NCI-H2196 treated with DMSO at 0.1 percent for 48 hours (cell line): ENCODE results near the gene GLRA2.

Experiments used
- DNase-seq: peaks from one replicate; lab custom pipeline; 2025; ENCODE audit not compliant: unreplicated experiment; lab: John Stamatoyannopoulos, UW

Gene GLRA2

DNA sequence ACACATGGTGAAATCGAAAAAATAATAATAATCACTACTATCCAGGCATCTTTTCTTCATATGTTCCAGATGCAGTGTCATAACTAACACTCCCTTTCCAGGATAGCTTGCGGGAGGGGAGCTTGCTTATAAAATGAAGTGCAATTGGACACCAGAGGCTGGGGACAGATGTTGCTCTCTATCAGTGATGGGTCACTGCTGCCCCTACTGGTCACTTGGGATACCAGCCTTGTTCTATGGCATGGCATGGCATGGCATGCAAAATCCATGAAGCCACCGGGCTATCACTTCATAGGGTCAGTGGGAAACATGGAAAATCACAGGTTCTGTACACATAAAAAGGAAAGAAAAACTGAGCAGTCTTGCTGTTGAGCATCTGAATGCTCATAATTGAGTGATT lies 168.1 kb downstream of the GLRA2 start:
- DNase-seq: no peak

- DNase-seq: no peak
These were observed 169.5 kb downstream of the GLRA2 start for GRCh38 chrX:14698790-14699189.

DNA sequence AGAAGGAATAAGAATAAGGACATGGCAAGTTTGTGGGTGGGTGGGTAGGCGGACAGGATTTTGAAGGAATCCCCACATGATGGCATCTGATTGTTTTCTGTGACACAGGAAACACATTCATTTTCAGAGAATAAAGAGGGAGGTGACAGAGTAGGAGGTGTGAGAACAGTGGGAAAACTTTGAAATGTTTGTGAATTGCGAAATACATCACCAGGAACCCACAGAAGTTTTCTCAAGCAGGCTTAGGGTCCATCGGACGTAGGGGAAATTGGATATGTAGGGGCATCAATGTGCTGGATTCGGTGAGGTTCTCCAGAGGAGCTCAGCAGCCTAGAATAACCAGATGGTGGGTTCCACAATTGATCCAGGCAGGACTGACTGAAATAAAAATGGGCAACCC lies 171.6 kb downstream of the GLRA2 start:
- DNase-seq: no peak

- no peak for DNase-seq
These were observed 172.8 kb downstream of the GLRA2 start for GRCh38 chrX:14702145-14702544.

DNA sequence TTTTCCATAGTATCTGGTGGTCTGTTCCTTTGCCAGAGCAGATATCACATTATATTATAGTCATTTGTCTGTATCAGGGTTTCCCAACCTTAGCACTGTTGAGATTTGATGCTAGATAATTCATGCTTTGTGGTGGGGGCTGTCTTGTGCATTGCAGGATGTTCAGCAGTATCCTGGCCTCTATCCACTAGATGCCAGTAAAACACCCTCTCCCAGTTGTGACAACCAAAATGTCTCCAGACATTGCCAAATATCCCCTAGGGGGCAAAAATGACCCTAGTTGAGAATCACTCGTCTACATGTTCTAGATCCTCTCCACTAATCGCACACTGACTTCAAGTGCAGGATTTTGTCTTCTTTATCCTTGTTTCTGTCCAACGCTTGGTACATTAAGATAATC lies 182.8 kb downstream of the GLRA2 start:
- DNase-seq: no peak

DNA sequence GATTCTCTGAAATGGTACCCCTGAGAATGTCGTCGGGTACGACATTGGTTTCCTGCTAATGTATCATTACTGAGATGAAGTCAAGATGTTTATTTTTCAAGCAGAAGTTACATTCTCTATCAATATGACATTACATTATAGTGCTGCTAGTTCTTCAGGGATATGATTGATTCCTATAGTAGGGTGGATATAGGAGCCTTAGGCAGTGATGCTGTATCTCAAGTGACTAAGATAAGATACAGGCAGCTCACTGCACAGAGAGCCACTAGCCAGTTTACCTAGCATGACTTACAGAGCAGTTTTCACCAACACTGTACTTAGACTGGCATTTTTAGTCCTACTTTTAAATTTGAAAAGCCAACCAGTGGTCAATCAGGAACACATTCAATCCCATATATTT lies 188.6 kb downstream of the GLRA2 start:
- no peak for DNase-seq

- DNase-seq: no peak
These were observed 189.1 kb downstream of the GLRA2 start for GRCh38 chrX:14718403-14718802.

GRCh38 chrX:14729058-14729457 lies 199.7 kb downstream of the GLRA2 start:
- DNase-seq: no peak

GRCh38 chrX:14738643-14739042 lies 209.3 kb downstream of the GLRA2 start:
- no peak for DNase-seq

GRCh38 chrX:14753441-14753840 lies 224.1 kb downstream of the GLRA2 start:
- no peak for DNase-seq

DNA sequence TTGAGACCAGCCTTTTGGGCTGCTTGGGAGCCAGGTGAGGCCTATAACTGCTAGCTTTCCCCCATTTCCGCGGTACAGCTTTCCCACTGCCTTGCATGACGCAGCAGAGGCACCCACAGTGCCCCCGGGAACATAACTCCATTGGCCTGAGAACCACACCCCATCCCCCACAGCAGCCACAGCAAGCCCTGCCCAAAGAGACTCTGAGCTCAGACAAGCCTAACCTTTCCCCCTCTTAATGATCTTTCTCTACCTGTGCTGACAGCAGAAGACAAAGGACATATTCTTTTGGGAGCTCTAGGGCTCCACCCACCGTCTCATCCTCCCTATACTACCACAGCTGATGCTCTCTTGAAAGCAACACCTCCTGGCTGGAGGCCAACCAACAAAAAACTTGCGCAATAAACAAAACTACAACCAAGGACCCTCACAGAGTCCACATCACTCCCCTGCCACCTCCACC lies 228.7 kb downstream of the GLRA2 start:
- DNase-seq: no peak

DNA sequence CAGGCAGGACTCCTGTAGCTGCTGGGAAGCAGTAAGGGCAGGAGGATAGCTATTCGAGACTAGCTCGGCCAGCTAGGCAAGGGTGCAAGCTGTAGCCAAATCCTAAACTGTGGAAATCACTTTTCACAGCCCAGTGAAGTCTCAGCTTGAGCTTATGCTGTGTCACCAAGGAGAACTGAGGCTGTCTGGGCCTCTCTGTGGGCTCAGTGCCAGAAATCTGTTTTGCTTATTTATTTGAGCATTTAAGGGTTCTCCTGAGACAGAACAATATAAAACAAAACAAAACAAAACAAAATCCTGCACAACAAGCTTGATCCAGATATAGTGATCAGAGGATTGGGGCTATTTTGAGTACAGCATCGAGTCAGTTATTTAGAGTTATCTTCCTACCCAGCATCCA lies 246.1 kb downstream of the GLRA2 start:
- no peak for DNase-seq

DNA sequence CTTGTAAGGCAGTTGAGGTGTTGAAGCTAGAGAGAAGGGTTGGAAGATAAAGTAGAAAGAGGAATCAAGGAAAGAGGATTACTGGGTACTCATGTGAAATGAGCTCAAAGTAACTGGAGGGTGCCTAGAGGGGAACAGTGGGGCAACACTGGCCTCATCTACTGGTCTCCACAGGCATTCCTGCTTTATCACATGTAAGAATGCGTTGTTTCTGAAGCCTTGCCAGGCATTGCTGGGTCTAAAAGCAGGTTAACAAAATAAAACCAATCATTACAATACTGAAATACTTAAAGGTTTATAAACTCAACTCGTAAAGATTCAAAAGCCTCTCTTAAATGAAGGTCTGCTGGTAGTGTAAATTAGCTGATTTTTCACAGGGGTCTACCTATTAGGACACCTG lies 247.6 kb downstream of the GLRA2 start:
- DNase-seq: no peak

DNA sequence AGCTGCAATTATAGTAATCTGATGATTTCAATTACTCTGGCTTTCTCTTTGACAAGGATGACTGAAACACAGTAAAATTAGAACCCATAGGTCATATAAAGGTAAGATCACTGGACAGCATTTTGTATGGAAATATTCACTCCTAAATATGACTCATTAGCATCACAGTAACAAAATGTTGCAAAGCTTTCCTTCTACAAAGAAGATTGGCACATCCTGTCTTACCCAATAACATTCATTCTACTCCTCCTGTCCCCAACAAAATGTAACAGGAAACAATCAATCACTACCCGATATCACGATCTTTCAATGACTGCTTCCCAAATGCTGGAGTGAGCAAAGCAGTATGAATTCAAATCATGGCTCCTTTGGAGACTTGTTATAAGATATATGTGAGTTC lies 248.2 kb downstream of the GLRA2 start:
- no peak for DNase-seq

DNA sequence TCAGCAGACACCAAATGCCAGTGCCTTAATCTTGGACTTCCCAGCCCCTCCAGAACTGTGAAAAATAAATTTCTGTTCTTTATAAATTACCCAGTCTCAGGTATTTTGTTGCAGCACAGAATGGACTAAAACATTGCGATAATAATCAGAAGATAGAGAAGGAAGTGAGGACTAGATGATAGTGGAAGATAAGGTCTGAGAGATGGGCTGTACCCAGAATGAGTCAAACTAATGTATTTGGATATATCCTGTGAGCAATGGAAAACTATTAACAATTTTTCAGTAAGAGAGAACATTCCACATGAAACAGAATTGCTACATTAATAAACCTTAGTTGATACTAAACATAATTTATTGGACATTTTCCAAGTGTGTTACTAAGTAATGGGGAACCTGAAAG lies 250.2 kb downstream of the GLRA2 start:
- no peak for DNase-seq
